Measurements from ENCODE around the gene GRM8.

- no peak for TF ChIP-seq CTCF (conservative IDR thresholded peaks at IDR 0.05; ENCODE audit: low read length)
- TF ChIP-seq EZH2phosphoT487 (IDR thresholded peaks at IDR 0.05; ENCODE audit: borderline replicate concordance, low read depth, low read length), result no peak
These were observed 231.6 kb downstream of the GRM8 start for GRCh38 chr7:127021019-127021738.
